Fibroblast of lung (primary cell): ENCODE measurements around the gene PIK3AP1.

ENCODE experiments used
- EZH2 ChIP-seq: IDR thresholded peaks from 2 replicates; pipeline ENCODE4 v1.5.1; 2012; ENCODE audit warnings: low read length, control low read depth, mild to moderate bottlenecking; ENCODE audit errors: missing control alignments
- TF ChIP-seq, protein P1 (sequence below), 2 donors: IDR thresholded peaks in 1 of 2; conservative IDR thresholded peaks in 1 of 2; 1 replicate in 1 of 2; 2 replicates in 1 of 2; pipeline ENCODE4 v1.5.1; 2011 to 2012; ENCODE audit warnings: low read length in 2 of 2, control low read depth in 1 of 2, inconsistent platforms in 1 of 2, low read depth in 1 of 2, mild to moderate bottlenecking in 1 of 2

GRCh38 chr10:96641396-96642295 is 78.7 kb downstream of the PIK3AP1 start:
- TF ChIP-seq EZH2: no peak
- TF ChIP-seq, protein P1, sequence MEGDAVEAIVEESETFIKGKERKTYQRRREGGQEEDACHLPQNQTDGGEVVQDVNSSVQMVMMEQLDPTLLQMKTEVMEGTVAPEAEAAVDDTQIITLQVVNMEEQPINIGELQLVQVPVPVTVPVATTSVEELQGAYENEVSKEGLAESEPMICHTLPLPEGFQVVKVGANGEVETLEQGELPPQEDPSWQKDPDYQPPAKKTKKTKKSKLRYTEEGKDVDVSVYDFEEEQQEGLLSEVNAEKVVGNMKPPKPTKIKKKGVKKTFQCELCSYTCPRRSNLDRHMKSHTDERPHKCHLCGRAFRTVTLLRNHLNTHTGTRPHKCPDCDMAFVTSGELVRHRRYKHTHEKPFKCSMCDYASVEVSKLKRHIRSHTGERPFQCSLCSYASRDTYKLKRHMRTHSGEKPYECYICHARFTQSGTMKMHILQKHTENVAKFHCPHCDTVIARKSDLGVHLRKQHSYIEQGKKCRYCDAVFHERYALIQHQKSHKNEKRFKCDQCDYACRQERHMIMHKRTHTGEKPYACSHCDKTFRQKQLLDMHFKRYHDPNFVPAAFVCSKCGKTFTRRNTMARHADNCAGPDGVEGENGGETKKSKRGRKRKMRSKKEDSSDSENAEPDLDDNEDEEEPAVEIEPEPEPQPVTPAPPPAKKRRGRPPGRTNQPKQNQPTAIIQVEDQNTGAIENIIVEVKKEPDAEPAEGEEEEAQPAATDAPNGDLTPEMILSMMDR (conservative IDR thresholded peaks at IDR 0.05 in 1 of 2, IDR thresholded peaks at IDR 0.05 in 1 of 2; ENCODE audit: low read depth in 1 of 2, low read length in 2 of 2): no peak
